Adipocyte (in vitro differentiated cells): Measurements from ENCODE around the gene NTMT1.
A peak's percentile ranks its signal among the peaks of the same experiment; 100 is the strongest.

Source experiments
- DNase-seq: peaks from one replicate; pipeline ENCODE4 v3.0.0-alpha.2; 2015; ENCODE audit warnings: low read depth
- H3K27me3 ChIP-seq: replicated peaks from 2 replicates; pipeline ENCODE4 v1.7.0; 2013; ENCODE audit warnings: mild to moderate bottlenecking, low read length, moderate library complexity; ENCODE audit not compliant: control insufficient read depth, insufficient read depth
- H3K36me3 ChIP-seq: 2 replicates; pipeline ENCODE4 v1.7.0; 2013; ENCODE audit warnings: low read length, mild to moderate bottlenecking, moderate library complexity; ENCODE audit not compliant: control insufficient read depth, insufficient read depth, severe bottlenecking
- H3K4me1 ChIP-seq: 2 replicates; pipeline ENCODE4 v1.7.0; 2013; ENCODE audit warnings: mild to moderate bottlenecking, low read length, moderate library complexity; ENCODE audit not compliant: control insufficient read depth, insufficient read depth
- H3K4me3 ChIP-seq: 2 replicates; pipeline ENCODE4 v1.7.0; 2013; ENCODE audit warnings: mild to moderate bottlenecking, low read length, moderate library complexity
- H3K9ac ChIP-seq: 2 replicates; pipeline ENCODE4 v1.7.0; 2013; ENCODE audit warnings: mild to moderate bottlenecking, low read length, moderate library complexity
- H3K9me3 ChIP-seq: 2 replicates; pipeline ENCODE4 v1.7.0; 2013; ENCODE audit warnings: mild to moderate bottlenecking, low read length, moderate library complexity; ENCODE audit not compliant: control insufficient read depth

The NTMT1 gene

DNA sequence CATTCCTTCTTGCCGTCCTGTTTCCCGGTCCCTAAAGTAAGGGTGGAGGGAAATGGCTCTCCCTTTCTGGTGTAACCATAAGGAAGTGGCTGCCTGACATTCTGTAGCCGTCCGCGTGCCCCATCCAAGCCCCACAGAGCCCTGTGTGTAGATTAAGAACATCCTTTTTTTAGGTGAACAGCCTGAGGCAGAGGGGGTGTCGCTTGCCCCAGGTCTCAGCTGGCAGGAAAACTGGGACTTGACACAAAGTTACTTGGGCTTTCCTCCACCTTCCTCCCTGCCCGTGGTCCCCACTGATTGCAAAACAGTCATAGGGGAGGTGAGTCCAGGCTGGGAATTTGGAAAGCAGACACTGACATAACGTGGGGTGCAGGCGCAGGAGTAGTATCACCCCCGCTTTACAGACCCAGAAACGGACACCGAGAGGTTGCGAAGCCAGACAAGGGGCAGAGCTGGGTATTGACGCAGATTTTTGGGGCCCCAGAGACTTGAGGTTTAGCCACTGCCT, 27.8 kb upstream of the NTMT1 start:
- peak; percentile 20 for DNase-seq
- H3K4me1 ChIP-seq = peaks cover 5% of the 10 kb centered on the region
- H3K36me3 ChIP-seq = no peaks in the 10 kb centered on the region
- H3K9ac ChIP-seq = peak overlapping the region; percentile 79
- no peaks in the 10 kb centered on the region for H3K27me3 ChIP-seq
- H3K9me3 ChIP-seq = no peaks in the 10 kb centered on the region
- peak overlapping the region; percentile 62 for H3K4me3 ChIP-seq

DNA sequence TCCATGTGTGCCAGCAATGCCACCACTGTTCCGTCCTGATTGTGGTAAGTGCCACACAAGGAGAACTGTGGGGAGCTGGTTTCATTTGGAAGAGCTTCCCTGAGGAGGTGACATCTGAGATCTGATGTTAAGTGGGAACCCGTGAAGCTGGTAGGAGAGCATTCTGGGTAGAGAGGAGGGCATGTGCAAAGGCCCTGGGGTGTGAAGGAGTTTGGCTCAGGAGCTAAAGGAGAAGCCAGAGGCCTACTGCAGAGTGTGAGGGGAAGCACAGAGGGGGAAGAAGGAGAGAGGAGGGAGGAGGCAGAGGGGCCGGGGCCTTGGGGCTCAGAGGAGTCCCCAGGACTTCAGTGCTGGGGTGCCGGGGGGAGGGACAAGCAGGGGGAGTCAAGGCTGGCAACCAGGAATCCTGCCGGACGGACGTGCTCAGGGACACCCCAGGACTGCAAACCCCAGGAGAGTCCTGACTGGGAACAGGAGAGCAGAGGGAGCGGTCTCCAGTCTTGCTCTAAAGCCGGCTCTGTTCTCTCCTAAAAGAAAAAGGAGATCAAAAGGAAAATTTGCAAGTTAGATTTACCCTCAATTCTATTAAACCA, 24.8 kb upstream of the NTMT1 start:
- H3K9ac ChIP-seq = no peak overlapping the region
- DNase-seq = no peak
- H3K27me3 ChIP-seq = no peaks in the 10 kb centered on the region
- no peaks in the 10 kb centered on the region for H3K36me3 ChIP-seq
- no peaks in the 10 kb centered on the region for H3K9me3 ChIP-seq
- peaks cover 5% of the 10 kb centered on the region for H3K4me1 ChIP-seq
- no peak overlapping the region for H3K4me3 ChIP-seq

DNA sequence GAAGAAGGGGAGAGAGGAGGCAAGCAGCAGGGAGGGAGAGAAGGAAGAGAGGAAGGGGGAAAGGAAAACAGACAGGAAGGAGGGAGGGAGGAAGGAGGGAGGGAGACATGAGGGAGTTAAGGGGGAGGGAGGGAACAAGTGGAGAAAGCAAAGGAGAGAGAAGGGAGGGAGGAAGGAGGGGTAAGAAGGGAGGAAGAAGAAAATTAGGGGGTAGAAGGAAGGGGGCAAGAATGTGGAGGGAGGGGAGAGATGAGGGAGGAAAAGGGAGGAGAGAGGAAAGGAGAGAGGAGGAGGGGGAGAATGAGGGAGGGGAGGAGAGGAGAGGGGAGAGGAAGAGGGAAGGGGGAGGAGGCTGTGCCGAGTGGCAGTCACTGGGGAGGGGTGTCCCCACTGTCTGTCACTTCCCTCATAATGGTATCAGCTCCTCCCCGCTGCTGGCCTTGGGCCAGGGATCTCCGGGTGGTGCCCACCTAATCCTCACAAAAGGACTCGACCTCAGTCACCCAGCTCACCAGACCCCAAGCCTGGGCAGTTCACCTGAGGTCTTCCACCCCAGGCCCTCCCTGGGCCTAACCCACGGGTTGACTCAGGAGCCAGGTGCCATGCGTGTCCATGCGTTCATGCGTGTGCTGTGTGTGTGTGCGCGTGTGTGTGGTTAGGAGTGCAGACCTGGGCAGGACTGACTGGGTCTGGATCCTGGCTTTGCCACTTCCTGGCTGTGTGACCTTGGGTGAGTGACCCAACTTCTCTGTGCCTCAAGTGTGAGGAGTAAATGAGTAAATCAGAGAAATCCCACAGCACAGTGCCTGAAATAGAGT, 23.2 kb upstream of the NTMT1 start:
- Histone ChIP-seq H3K4me3 (no peak overlapping the region), H3K9ac (no peak overlapping the region), H3K4me1 (peaks cover 7% of the 10 kb centered on the region), H3K9me3 (no peaks in the 10 kb centered on the region), H3K36me3 (no peaks in the 10 kb centered on the region), H3K27me3 (no peaks in the 10 kb centered on the region)
- DNase-seq = no peak

DNA sequence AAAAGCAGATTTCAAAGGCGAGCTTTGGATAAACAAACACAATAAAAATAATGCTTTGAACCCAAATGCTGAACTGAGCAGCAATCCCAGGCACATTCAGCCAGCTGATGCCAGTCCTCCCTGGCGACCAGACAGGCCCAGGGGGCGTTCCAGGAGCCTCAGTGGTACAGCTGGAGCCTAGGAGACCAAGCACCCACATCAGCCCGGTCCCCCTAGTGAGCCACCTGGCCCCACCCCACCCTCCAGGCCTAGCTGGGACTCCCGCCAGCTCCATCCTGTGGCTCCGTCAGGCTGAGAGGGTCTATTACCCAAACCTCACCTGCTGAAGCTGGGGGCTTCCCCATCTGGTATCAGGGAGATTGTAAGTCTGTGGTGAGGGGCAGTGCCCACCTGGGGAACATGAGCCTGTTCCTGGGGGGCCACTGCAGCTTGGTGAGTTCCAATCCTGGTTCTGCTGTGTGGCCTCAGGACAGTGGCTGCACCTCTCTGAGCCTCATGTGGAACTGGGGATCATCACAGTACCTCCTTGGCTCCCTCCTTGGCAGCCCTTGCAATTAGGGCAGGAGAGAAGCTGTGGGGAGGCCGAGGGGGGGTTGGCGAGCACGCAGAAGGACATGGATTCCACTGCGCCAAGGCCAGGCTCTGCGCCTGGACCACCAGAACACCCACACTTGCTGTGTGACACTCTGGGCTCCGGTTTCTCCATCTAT, 21.8 kb upstream of the NTMT1 start:
- Histone ChIP-seq H3K9ac (no peak overlapping the region), H3K4me3 (no peak overlapping the region), H3K27me3 (no peaks in the 10 kb centered on the region), H3K4me1 (peaks cover 8% of the 10 kb centered on the region), H3K36me3 (no peaks in the 10 kb centered on the region), H3K9me3 (no peaks in the 10 kb centered on the region)
- DNase-seq = no peak

DNA sequence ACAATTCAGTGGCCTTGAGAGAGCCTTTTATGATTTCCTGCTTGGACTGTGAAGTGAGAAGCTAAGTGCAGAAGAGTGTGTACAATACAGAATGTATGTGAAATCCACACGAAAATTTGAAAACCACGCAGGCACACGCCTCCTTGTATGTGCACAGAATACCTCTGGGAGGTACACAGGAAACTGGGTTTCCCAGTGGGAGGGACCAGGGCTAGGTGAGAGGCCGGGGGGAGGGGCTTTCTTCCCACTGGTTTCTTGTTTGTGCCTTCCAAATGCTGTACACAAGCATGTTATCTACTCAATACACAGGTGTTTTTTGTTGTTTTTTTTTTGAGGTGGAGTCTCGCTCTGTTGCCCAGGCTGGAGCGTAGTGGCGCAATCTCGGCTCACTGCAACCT, 21.2 kb upstream of the NTMT1 start:
- no peaks in the 10 kb centered on the region for H3K36me3 ChIP-seq
- H3K4me3 ChIP-seq = no peak overlapping the region
- H3K4me1 ChIP-seq = peaks cover 10% of the 10 kb centered on the region
- H3K9me3 ChIP-seq = no peaks in the 10 kb centered on the region
- H3K27me3 ChIP-seq = no peaks in the 10 kb centered on the region
- H3K9ac ChIP-seq = no peak overlapping the region
- no peak for DNase-seq

DNA sequence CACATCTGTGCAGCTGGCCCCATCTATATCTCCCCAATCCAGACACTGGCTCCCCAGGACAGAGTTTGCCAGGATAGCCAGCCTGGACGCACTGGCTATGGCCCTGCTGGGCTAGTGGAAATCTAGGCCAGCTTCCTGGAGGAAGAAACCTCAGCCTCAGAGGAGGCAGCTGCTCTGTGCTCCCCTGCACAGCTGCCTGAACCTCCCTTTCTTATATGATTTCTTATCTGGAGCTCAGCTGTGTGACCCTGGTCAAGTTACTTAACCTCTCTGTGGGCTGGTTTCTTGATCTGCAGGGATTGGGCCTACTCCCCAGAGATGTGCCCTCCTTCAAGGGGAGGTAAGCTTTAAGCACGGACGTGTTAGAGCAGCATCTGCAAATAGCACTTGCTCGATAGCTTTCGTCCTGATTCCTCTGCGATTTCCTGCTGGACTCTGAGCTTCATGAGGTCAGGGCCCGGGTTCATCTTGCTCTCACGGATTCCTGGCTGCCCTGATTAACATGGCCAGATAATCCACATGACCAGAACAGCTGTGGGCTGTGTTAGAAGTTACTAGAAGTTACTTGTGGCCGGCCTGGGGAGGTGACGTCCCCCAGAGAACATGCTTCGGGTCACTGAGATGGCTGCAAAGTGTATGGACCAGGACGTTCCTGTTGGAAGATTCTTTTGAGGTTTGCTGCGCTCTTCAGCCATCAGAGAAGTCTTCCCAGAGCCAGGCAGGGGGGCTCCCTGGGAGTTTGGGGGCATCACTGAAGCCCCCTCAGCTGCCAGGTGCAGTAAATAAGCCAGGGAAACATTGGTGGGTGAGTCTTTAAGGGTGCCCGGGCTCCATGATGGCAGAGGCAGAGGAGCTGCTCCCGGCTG, 19.6 kb upstream of the NTMT1 start:
- H3K4me1 ChIP-seq = peaks cover 15% of the 10 kb centered on the region
- DNase-seq = no peak
- no peak overlapping the region for H3K9ac ChIP-seq
- H3K4me3 ChIP-seq = no peak overlapping the region
- no peaks in the 10 kb centered on the region for H3K36me3 ChIP-seq
- H3K9me3 ChIP-seq = no peaks in the 10 kb centered on the region
- H3K27me3 ChIP-seq = no peaks in the 10 kb centered on the region

DNA sequence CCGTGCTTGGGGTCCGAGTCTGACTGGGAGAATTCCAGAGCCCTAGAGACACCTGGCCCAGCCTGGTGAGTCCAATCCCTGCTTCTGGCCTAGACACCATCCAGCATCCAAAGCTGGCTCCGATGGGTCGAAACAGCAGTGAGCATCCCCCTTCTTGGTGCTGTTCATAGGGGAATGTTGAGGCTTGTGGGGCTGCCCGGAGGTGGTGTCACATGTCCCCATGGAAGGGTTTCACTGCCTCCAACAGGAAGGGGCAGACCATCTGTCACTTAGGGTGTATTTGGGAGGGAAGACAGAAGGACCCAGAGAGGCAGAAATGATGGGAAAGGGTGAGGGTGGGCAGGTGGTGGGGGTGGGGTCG, 19.0 kb upstream of the NTMT1 start:
- no peak for DNase-seq
- no peak overlapping the region for H3K4me3 ChIP-seq
- no peaks in the 10 kb centered on the region for H3K9me3 ChIP-seq
- peaks cover 15% of the 10 kb centered on the region for H3K4me1 ChIP-seq
- no peaks in the 10 kb centered on the region for H3K36me3 ChIP-seq
- no peaks in the 10 kb centered on the region for H3K27me3 ChIP-seq
- no peak overlapping the region for H3K9ac ChIP-seq

DNA sequence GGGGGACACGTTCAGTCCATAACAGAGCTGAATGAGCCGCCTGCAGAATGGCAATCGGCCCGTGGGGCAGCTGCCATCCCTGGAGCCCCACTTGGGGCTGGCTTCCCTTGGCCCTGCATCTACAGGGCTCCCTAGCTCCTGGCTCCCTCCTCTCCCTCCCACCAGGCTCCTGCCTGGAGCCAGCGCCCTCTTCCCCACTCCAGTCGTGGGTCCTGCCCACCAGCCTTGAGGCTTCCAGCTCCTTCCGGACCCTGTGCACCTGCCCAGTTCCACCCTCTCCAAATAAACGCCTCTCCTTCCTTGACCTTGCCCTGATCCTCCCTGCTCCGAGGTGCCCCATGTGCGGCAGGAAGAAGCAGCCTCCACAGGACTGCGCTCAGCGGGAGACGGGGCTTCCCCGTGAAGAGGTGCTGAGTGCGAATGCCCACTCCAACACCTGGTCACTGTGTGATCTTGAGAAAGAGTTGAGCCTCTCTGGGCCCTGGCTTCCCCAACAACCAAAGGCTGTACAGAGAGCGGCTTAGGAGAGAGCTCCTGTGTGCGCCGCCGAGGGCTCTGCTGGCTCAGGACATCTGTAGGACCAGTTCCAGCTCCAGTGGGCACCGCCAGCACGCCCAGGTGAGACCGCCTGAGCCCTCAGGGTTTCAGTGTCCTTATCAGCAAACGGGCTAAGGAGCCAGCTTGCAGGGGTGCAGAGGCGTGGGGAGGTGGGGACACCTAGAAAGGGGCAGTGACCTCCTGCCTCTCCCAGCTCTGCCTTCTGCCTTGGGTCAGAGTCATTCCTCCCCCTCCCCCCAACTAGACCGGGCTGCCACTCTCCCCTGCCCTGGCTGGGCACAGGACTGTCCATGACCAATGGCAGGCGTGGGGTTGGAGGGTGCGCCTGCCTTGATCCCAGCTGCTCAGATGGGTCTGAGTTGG, 17.1 kb upstream of the NTMT1 start:
- Histone ChIP-seq H3K9ac (peak overlapping the region; percentile 60), H3K4me3 (no peak overlapping the region), H3K36me3 (no peaks in the 10 kb centered on the region), H3K9me3 (no peaks in the 10 kb centered on the region), H3K4me1 (peaks cover 15% of the 10 kb centered on the region), H3K27me3 (no peaks in the 10 kb centered on the region)
- DNase-seq = no peak

DNA sequence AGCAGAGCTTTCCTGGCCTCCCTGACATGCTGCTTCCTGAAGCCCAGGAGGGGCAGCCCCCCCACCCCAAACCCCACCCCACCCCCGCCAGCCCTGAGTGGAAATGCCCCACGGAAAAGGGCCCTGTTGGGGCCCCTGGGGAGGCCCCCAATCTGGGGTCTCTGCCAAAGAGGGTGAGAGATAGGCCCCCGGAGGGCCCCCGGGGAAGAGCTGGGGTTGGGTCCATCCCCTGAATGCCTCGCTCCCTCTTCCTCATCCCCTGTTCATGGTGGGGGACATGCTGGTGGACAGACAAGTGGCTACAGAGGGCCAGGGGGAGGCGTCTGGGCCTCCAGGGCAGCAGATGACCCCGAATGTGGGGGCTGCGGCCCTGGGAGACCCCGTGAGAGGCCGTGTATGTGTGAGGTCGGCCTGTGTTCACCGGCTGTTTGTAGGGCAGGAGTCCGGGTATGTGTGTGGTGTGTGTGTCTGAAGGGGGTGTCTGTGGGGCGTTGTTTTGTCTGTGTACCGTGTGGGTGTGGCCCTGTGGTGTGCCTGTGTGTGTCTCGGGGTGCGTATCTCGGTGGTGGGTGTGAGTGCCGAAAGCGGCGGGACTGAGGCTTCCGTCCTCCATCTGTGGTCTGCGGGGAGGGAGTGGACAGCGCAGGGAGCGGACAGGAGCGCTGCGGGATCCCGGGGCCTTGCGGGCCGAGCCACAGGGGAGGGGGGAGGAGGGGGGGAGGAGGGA, 16.3 kb upstream of the NTMT1 start:
- H3K9me3 ChIP-seq = no peaks in the 10 kb centered on the region
- peaks cover 15% of the 10 kb centered on the region for H3K4me1 ChIP-seq
- DNase-seq = peak; percentile 38
- H3K36me3 ChIP-seq = no peaks in the 10 kb centered on the region
- no peaks in the 10 kb centered on the region for H3K27me3 ChIP-seq
- H3K9ac ChIP-seq = peak overlapping the region; percentile 82
- H3K4me3 ChIP-seq = peak overlapping the region; percentile 31

DNA sequence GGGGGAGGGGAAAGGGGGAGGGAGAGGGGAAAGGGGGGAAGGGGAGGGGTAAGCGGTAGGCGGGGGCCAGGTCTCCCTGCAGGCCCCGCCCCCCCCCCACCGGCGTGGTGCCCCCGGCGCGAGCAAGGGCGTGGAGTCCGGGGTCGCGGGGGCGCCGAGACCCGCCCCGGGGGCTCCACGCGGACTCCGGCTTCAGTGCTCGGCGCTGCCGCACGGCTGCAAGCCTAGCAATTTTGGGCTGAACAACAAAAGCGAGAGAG, 15.8 kb upstream of the NTMT1 start:
- Histone ChIP-seq H3K4me1 (peaks cover 15% of the 10 kb centered on the region), H3K9ac (peak overlapping the region; percentile 97), H3K9me3 (no peaks in the 10 kb centered on the region), H3K4me3 (peak overlapping the region; percentile 86), H3K36me3 (no peaks in the 10 kb centered on the region), H3K27me3 (no peaks in the 10 kb centered on the region)
- no peak for DNase-seq
